ENCODE measurements around the gene WDR6. TPM values are rescaled to one million over a fixed set of nuclear protein-coding genes. Genes with fewer than 3 reads are reported as not detected.

WDR6 gene
- total and polyA plus RNA-seq, 9 of the 15 experiments (the other 6 are each of a cell fraction or from before 2014, with no cell fraction given), result 8.9 to 90.6 (median 44.7) TPM

DNA sequence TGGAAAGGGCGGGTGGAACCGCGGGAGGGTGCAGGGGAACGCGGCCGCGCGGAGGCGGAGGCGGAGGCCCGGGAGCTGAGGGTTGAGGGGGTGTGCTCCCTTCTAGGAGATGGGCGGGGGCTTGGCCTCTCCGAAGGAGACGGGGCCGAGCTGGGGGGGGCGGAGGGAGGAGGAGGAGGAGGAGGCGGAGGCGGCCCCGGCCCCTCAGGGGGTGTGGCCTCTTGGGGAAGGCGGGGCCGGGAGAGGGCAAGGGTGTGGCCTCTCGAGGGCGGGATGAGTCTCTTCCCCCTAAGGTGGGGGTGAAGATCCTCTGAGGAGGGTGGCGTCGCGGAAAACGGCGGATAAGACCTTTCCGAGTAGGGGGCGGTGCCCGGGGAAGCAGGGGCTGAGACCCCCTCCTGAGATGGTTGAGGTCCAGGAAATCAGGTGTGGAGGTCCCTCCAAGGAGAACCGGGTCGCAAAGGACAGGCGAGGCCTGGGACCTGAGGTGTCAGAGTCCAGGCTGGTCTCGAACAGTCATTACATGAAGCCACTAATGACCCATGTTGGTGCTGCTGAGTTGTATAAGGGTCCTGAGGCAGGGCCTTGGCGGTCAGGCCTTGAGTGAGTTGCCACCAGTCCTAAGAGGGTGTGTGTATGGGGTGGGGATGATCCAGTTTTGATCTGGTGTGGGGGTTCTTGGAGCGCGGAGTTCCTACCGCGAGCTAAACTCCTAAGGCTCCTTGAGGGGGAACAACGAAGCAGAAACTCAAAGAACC, 759 bp downstream of the WDR6 start (continued):
- TF ChIP-seq, protein P1, sequence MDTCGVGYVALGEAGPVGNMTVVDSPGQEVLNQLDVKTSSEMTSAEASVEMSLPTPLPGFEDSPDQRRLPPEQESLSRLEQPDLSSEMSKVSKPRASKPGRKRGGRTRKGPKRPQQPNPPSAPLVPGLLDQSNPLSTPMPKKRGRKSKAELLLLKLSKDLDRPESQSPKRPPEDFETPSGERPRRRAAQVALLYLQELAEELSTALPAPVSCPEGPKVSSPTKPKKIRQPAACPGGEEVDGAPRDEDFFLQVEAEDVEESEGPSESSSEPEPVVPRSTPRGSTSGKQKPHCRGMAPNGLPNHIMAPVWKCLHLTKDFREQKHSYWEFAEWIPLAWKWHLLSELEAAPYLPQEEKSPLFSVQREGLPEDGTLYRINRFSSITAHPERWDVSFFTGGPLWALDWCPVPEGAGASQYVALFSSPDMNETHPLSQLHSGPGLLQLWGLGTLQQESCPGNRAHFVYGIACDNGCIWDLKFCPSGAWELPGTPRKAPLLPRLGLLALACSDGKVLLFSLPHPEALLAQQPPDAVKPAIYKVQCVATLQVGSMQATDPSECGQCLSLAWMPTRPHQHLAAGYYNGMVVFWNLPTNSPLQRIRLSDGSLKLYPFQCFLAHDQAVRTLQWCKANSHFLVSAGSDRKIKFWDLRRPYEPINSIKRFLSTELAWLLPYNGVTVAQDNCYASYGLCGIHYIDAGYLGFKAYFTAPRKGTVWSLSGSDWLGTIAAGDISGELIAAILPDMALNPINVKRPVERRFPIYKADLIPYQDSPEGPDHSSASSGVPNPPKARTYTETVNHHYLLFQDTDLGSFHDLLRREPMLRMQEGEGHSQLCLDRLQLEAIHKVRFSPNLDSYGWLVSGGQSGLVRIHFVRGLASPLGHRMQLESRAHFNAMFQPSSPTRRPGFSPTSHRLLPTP (IDR thresholded peaks at IDR 0.05; ENCODE audit: borderline replicate concordance, extremely low read depth, insufficient read length), result no peak
- no peak for TF ChIP-seq ZNF146 (CRISPR knock-in tag; IDR thresholded peaks at IDR 0.05; ENCODE audit: unreplicated experiment)
- TF ChIP-seq ZNF124 (CRISPR knock-in tag; IDR thresholded peaks at IDR 0.05), result no peak
- no peak for TF ChIP-seq HNRNPLL (IDR thresholded peaks at IDR 0.05; ENCODE audit: low read depth, low read length, poor library complexity, severe bottlenecking)
- TF ChIP-seq, protein P2, sequence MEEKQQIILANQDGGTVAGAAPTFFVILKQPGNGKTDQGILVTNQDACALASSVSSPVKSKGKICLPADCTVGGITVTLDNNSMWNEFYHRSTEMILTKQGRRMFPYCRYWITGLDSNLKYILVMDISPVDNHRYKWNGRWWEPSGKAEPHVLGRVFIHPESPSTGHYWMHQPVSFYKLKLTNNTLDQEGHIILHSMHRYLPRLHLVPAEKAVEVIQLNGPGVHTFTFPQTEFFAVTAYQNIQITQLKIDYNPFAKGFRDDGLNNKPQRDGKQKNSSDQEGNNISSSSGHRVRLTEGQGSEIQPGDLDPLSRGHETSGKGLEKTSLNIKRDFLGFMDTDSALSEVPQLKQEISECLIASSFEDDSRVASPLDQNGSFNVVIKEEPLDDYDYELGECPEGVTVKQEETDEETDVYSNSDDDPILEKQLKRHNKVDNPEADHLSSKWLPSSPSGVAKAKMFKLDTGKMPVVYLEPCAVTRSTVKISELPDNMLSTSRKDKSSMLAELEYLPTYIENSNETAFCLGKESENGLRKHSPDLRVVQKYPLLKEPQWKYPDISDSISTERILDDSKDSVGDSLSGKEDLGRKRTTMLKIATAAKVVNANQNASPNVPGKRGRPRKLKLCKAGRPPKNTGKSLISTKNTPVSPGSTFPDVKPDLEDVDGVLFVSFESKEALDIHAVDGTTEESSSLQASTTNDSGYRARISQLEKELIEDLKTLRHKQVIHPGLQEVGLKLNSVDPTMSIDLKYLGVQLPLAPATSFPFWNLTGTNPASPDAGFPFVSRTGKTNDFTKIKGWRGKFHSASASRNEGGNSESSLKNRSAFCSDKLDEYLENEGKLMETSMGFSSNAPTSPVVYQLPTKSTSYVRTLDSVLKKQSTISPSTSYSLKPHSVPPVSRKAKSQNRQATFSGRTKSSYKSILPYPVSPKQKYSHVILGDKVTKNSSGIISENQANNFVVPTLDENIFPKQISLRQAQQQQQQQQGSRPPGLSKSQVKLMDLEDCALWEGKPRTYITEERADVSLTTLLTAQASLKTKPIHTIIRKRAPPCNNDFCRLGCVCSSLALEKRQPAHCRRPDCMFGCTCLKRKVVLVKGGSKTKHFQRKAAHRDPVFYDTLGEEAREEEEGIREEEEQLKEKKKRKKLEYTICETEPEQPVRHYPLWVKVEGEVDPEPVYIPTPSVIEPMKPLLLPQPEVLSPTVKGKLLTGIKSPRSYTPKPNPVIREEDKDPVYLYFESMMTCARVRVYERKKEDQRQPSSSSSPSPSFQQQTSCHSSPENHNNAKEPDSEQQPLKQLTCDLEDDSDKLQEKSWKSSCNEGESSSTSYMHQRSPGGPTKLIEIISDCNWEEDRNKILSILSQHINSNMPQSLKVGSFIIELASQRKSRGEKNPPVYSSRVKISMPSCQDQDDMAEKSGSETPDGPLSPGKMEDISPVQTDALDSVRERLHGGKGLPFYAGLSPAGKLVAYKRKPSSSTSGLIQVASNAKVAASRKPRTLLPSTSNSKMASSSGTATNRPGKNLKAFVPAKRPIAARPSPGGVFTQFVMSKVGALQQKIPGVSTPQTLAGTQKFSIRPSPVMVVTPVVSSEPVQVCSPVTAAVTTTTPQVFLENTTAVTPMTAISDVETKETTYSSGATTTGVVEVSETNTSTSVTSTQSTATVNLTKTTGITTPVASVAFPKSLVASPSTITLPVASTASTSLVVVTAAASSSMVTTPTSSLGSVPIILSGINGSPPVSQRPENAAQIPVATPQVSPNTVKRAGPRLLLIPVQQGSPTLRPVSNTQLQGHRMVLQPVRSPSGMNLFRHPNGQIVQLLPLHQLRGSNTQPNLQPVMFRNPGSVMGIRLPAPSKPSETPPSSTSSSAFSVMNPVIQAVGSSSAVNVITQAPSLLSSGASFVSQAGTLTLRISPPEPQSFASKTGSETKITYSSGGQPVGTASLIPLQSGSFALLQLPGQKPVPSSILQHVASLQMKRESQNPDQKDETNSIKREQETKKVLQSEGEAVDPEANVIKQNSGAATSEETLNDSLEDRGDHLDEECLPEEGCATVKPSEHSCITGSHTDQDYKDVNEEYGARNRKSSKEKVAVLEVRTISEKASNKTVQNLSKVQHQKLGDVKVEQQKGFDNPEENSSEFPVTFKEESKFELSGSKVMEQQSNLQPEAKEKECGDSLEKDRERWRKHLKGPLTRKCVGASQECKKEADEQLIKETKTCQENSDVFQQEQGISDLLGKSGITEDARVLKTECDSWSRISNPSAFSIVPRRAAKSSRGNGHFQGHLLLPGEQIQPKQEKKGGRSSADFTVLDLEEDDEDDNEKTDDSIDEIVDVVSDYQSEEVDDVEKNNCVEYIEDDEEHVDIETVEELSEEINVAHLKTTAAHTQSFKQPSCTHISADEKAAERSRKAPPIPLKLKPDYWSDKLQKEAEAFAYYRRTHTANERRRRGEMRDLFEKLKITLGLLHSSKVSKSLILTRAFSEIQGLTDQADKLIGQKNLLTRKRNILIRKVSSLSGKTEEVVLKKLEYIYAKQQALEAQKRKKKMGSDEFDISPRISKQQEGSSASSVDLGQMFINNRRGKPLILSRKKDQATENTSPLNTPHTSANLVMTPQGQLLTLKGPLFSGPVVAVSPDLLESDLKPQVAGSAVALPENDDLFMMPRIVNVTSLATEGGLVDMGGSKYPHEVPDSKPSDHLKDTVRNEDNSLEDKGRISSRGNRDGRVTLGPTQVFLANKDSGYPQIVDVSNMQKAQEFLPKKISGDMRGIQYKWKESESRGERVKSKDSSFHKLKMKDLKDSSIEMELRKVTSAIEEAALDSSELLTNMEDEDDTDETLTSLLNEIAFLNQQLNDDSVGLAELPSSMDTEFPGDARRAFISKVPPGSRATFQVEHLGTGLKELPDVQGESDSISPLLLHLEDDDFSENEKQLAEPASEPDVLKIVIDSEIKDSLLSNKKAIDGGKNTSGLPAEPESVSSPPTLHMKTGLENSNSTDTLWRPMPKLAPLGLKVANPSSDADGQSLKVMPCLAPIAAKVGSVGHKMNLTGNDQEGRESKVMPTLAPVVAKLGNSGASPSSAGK (IDR thresholded peaks at IDR 0.05), result no peak
- TF ChIP-seq SRSF3 (IDR thresholded peaks at IDR 0.05; ENCODE audit: insufficient read depth, low read length), result no peak
- TF ChIP-seq ZSCAN29 (IDR thresholded peaks at IDR 0.05), result no peak
- no peak for TF ChIP-seq ARID2 (IDR thresholded peaks at IDR 0.05)
- TF ChIP-seq NCOA2 (IDR thresholded peaks at IDR 0.05; ENCODE audit: partially characterized antibody in 2 of 2), result no peak
- no peak for TF ChIP-seq RBM17 (IDR thresholded peaks at IDR 0.05; ENCODE audit: borderline replicate concordance, low read depth, low read length)
- TF ChIP-seq GABPA (tag; conservative IDR thresholded peaks at IDR 0.05; ENCODE audit: low read depth), result no peak
- TF ChIP-seq FUS (optimal IDR thresholded peaks at IDR 0.05; ENCODE audit: low read depth, low read length), result no peak
- no peak for TF ChIP-seq ZNF224 (CRISPR knock-in tag; IDR thresholded peaks at IDR 0.05)
